SK-N-MC (cell line): ENCODE results near the gene FAM107B.

Experiments used
- EZH2 ChIP-seq: fragments of 200-600 bp; sonication (generic); IDR thresholded peaks from one replicate; pipeline ENCODE4 v1.6.1; 2017; ENCODE audit warnings: antibody characterized with exemption
- POLR2AphosphoS5 ChIP-seq: IDR thresholded peaks from 2 replicates; pipeline ENCODE4 v1.6.1; 2012; ENCODE audit warnings: mild to moderate bottlenecking, low read depth, low read length, borderline replicate concordance

GRCh38 chr10:14579405-14579804 is 195.3 kb downstream of the FAM107B start:
- no peak for TF ChIP-seq POLR2AphosphoS5
- TF ChIP-seq EZH2, result no peak
